Thoracic aorta (tissue), 2 donors: Measurements from ENCODE around the gene KRTAP12-4. TPM values are rescaled to one million over a fixed set of nuclear protein-coding genes. Genes with fewer than 3 reads are reported as not detected.

Experiments
- ATAC-seq: fragments of 150-250 bp; one replicate; pipeline ENCODE4 v1.8.0; 2017; ENCODE audit warnings: low read depth; ENCODE audit not compliant: insufficient number of reproducible peaks, low FRiP score
- DNase-seq: peaks from one replicate; pipeline ENCODE4 v3.0.0-alpha.2; 2020; ENCODE audit warnings: low spot score
- H3K27ac ChIP-seq, 2 donors: fragments of 200-600 bp; sonication (generic); 1 replicate in 1 of 2; 2 replicates in 1 of 2; pipeline ENCODE4 v1.5.1; 2016; ENCODE audit warnings: mild to moderate bottlenecking in 2 of 2, moderate library complexity in 2 of 2
- H3K27me3 ChIP-seq: fragments of 200-600 bp; sonication (generic); replicated peaks from 2 replicates; pipeline ENCODE4 v1.6.0; 2016; ENCODE audit warnings: mild to moderate bottlenecking; ENCODE audit not compliant: insufficient read depth
- H3K36me3 ChIP-seq: fragments of 200-600 bp; sonication (generic); one replicate; pipeline ENCODE4 v1.5.1; 2016
- H3K4me1 ChIP-seq, 2 donors: fragments of 200-600 bp; sonication (generic); 1 replicate in 1 of 2; 2 replicates in 1 of 2; pipeline versions ENCODE4 v1.5.1 to v1.6.0; 2016; ENCODE audit warnings: low read depth in 2 of 2, mild to moderate bottlenecking in 1 of 2; ENCODE audit not compliant: control insufficient read depth in 1 of 2
- H3K4me3 ChIP-seq: fragments of 200-600 bp; sonication (generic); 2 replicates; pipeline ENCODE4 v1.5.1; 2016; ENCODE audit warnings: mild to moderate bottlenecking
- H3K9me3 ChIP-seq: fragments of 200-600 bp; sonication (generic); 2 replicates; pipeline ENCODE4 v1.5.1; 2016
- CTCF ChIP-seq: fragments of 200-600 bp; sonication (generic); IDR thresholded peaks from one replicate; pipeline ENCODE4 v1.5.1; 2019; ENCODE audit warnings: antibody characterized with exemption
- total RNA-seq, 2 donors: library from RNA; depleted of rRNA; stranded (reverse); fragments of >200 nt; gene quantifications; one replicate each; pipeline versions ENCODE4 v1.1.0 to v1.2.3, GENCODE V29; 2016

Gene KRTAP12-4
- total RNA-seq, 2 donors from 2014 or later, result not detected

- no peaks in the 10 kb centered on the region for H3K4me1 ChIP-seq
- no peak overlapping the region for H3K4me3 ChIP-seq
- no peak for ATAC-seq
- H3K9me3 ChIP-seq, result no peaks in the 10 kb centered on the region
- no peak overlapping the region for H3K27ac ChIP-seq
- no peak for TF ChIP-seq CTCF
- no peaks in the 10 kb centered on the region for H3K36me3 ChIP-seq
- no peak for DNase-seq
- no peaks in the 10 kb centered on the region for H3K27me3 ChIP-seq
Observed at GRCh38 chr21:44677881-44678280, 23.4 kb upstream of the KRTAP12-4 start.

- no peak for ATAC-seq
- H3K9me3 ChIP-seq, result peaks cover 15% of the 10 kb centered on the region
Observed at GRCh38 chr21:44671911-44672310, 17.5 kb upstream of the KRTAP12-4 start.

GRCh38 chr21:44670642-44671432 is 16.4 kb upstream of the KRTAP12-4 start:
- no peaks in the 10 kb centered on the region for H3K27me3 ChIP-seq
- H3K9me3 ChIP-seq, result peaks cover 15% of the 10 kb centered on the region
- DNase-seq, result no peak
- no peak overlapping the region for H3K27ac ChIP-seq
- no peak overlapping the region for H3K4me3 ChIP-seq
- no peak for TF ChIP-seq CTCF
- no peaks in the 10 kb centered on the region for H3K36me3 ChIP-seq
- no peaks in the 10 kb centered on the region for H3K4me1 ChIP-seq
- ATAC-seq, result no peak

More at GRCh38 chr21:44671911-44672310, 17.5 kb upstream of the KRTAP12-4 start:
- Histone ChIP-seq H3K4me1 (no peaks in the 10 kb centered on the region), H3K27ac (no peak overlapping the region), H3K36me3 (no peaks in the 10 kb centered on the region), H3K4me3 (no peak overlapping the region), H3K27me3 (no peaks in the 10 kb centered on the region)
- TF ChIP-seq CTCF, result no peak
- DNase-seq, result no peak

- Histone ChIP-seq H3K9me3 (peaks cover 14% of the 10 kb centered on the region), H3K27me3 (no peaks in the 10 kb centered on the region), H3K4me1 (no peaks in the 10 kb centered on the region), H3K36me3 (no peaks in the 10 kb centered on the region), H3K4me3 (no peak overlapping the region), H3K27ac (no peak overlapping the region)
- no peak for DNase-seq
- no peak for ATAC-seq
- no peak for TF ChIP-seq CTCF
Observed at GRCh38 chr21:44667612-44668011, 13.2 kb upstream of the KRTAP12-4 start.

GRCh38 chr21:44666401-44667320 is 12.2 kb upstream of the KRTAP12-4 start, which contains the start of gene KRTAP12-2:
KRTAP12-2 (minus strand) TSS chr21:44666927; CDS start chr21:44666886, 41 bp downstream.
- Histone ChIP-seq H3K9me3 (peaks cover 8% of the 10 kb centered on the region), H3K4me3 (no peak within 1 kb of the TSS), H3K4me1 (no peaks in the 10 kb centered on the region), H3K27me3 (no peaks in the 10 kb centered on the region), H3K36me3 (no peaks in the 10 kb centered on the region), H3K27ac (no peak within 1 kb of the TSS)
- TF ChIP-seq CTCF, result no peak
- DNase-seq, result no peak
- no peak for ATAC-seq
